GM21717 (cell line): Measurements from ENCODE around the gene PBLD.
"Not testable (repeated sequence)": the region's sequence is repeated elsewhere in the genome, so short reads cannot be mapped to it uniquely, and the experiment has no call there.

Source experiments
- ATAC-seq: cut with Tn5 transposase; IDR thresholded peaks from one replicate; pipeline ENCODE4 v1.9.1; 2021; ENCODE audit warnings: mild to moderate bottlenecking, moderate library complexity; ENCODE audit not compliant: unreplicated experiment

The PBLD gene

DNA sequence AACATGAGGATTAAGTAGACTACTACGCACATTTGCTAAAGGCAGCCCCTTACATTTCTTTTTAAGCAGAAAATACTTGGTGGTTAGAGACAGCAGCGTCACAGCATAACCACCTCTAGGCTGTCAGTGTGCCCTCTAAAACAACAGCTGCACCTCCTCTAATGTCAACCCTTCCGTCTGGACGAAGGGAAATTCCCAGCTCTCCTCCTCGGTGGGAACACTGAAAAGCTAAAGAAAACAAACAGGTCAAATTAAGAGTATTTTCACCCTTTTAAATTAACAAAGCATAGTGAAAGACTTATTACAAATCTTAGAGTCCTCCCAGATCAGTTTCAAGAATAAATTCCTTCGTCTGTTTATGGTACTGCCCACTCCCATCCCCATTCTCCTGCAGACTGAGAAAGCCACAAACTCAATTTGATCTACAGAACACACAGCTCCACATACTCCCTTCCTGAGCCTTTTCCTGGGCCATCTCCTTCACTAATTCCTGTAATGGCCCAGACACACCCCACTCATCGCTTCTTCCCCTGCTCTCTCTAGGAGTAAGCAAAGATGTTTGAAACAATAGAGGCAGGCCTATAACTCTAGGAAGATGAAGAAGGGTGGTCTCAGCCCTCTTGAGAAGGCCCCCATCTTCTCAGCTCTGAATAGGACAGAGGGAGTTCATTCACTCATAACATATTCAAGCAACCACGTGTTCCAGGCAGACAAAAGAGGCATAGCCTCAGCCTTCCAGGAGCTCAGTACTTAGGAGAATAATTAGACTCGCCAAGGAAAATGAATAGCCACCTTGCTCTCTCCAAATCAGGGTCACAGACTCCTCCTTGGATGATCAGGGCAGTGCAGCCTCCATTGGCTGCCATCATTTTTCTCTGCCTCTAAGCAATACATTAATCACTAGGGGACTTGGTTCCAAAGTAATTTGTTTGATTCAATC lies 48.4 kb downstream of the PBLD start:
- no peak for ATAC-seq

DNA sequence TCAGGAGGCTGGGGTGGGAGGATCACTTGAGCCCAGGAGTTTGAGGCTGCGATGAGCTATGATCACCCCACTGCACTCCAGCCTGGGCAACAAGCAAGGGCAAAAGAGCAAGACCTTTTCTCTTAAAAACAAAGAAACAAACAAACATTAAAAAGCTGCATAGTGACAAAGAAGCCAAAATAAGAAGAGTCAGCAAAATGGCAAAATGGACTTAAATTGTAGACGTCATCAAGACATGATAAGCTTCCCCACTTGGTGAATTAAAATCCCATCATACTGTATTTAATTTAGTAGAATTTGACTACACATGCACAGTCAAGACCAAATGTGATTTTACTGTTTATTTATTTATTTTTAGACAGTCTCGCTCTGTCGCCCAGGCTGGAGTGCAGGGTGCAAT lies 52.0 kb downstream of the PBLD start:
- ATAC-seq, result no peak

DNA sequence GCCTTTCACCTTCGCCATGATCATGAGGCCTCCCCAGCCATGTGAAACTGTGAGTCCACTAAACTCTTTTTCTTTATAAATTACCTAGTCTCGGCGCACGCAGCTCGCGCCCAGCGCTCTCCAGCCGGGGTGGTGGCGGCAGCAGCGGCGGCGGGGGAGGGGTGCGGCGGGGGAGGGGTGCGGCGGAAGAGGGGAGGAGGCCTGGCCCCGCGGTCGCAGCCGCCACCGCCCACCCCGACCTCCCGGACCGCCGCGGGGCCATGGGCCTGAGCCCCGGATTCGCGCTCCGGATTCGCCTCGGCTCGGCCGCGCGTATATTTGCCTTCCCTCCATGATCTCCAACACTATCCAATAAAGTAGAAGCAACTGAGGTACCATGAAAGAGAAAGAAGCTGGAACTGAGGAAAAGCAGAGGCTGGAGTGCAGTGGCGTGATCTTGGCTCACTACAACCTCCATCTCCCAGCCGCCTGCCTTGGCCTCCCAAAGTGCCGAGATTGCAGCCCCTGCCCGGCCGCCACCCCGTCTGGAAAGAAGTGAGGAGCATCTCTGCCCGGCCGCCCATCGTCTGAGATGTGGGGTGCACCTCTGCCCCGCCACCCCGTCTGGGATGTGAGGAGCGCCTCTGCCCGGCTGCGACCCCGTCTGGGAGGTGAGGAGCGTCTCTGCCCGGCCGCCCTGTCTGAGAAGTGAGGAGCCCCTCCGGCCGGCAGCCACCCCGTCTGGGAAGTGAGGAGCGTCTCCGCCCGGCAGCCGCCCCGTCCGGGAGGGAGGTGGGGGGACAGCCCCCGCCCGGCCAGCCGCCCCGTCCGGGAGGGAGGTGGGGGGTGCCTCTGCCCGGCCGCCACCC lies 53.6 kb downstream of the PBLD start:
- not testable (repeated sequence) for ATAC-seq

GRCh38 chr10:68277814-68278213 lies 54.9 kb downstream of the PBLD start:
- ATAC-seq, result not testable (repeated sequence)

GRCh38 chr10:68276224-68276623 lies 56.5 kb downstream of the PBLD start:
- ATAC-seq, result no peak

- no peak for ATAC-seq
Observed at GRCh38 chr10:68275600-68276126, 57.1 kb downstream of the PBLD start.

DNA sequence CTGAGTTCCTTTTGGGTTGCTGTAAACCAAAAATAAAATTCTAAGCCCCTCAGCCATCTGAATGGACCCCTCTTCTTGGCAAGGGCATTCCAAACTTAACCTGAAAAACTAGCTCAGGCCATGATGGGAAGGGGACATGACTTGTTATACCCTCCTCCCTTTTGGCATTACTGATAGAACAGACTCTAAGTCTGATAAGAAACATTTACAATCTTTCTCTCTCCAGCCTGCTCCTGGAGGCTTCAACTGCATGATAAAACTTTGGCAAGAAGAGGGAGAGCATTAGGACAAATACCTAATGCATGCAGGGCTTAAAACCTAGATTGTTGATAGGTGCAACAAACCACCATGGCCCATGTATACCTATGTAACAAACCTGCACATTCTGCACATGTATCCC lies 59.9 kb downstream of the PBLD start:
- ATAC-seq, result no peak

GRCh38 chr10:68271196-68271882 lies 61.4 kb downstream of the PBLD start:
- no peak for ATAC-seq

DNA sequence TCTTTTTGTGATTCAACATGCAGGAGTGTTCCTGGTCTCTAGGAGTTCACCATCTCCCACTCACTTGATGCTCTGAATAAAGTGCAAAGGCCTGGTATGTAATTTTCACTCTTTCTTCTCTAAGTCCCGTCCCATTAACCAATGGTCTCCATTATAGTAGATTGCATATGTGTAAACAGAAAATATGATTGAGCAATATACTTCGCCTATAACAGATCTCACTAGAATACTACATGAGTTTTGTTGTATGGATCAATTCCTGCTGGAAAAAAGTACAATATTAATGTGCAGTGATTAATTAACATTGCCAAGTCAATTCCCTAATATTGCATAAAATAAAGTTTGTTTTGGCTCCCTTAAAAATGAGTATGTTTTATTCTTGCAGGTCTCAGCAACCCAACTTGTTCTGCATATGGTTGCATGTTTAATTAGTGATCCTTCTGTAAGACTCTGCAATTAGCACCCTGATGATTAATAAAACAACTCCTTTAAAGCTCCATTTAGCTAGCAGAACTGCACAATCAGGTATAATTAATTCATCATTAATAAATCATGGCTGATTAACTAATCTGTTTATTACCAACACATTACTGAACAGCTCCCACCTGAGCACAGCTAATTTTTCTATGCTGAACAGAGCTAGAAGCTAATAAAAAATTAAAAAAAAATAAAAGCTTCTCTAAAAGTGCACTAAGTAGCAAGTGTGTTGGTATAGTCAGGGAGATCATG lies 63.0 kb downstream of the PBLD start:
- no peak for ATAC-seq

GRCh38 chr10:68261132-68261856 lies 71.4 kb downstream of the PBLD start:
- no peak for ATAC-seq

DNA sequence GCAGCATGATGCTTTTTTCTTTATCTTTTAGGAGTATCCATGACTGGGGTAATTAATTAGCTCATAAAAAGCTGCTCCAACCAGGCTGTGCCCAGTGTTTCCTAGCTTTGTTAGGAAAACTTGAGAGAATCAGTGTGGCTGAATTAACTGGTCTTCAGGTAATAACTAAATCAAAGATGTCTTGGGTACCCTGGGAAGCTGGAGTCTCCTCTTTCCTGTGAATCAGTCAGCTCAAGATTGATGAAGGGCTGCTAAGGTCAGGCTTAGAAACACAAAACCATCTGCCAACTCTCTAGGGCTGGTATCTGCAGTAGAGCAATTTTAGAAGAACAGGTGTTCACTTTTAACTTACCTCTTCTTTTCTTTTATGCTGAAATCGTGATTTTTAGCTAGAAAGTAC lies 79.4 kb downstream of the PBLD start:
- ATAC-seq, result no peak

GRCh38 chr10:68251625-68252495 lies 80.9 kb downstream of the PBLD start:
- ATAC-seq, result no peak

- no peak for ATAC-seq
Observed at GRCh38 chr10:68251151-68251550, 81.6 kb downstream of the PBLD start.

DNA sequence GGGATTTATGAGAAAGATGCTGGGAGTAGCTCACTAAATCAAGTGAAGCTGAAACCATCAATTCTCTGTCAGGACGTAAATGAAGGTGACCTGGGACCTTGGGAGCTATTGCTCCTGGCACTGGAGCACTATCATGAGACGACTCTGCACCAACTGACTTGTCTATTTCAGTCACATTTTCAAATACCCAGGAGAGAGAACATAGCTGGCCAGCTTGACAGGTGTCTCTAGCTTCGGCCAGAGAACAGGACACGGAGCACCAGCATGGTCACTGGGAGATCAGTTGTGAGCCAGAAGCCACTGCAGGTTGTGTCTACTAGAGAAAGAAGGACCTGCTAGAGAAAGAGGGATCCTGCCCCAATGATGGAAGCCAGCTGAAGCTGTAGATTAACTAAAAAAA lies 83.4 kb downstream of the PBLD start:
- ATAC-seq, result no peak

DNA sequence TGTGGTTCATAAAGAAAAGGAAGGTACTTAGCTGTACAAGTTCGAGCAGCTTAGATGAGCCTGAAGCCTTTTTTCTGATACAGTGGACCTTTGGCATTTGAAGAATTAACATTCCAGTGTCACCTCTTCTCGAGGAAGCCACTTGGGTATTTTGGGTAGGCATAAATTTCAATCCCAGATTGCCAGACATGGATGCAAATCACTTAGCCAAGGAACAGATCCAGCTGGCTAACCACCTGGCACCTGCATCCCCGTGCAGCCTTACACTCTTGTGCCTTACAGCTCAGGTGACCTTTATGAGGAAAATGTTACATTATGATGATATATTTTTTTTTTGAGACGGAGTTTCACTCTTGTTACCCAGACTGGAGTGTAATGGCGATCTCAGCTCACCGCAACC lies 84.8 kb downstream of the PBLD start:
- no peak for ATAC-seq

DNA sequence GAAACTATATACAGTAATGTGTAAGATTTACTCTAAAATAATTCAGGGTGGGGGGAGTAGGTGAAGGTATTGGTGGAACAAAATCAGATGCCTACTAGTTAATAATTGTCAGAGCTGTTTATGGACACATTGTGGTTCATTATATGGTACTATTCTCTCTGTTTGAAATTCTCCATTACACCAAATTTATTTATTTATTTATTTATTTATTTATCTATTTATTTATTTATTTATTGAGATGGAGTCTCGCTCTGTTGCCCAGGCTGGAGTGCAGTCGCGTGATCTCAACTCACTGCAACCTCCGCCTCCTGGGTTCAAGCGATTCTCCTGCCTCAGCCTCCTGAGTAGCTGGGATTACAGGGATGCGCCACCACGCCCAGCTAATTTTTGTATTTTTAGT lies 86.3 kb downstream of the PBLD start:
- not testable (repeated sequence) for ATAC-seq

- no peak for ATAC-seq
Observed at GRCh38 chr10:68242051-68242450, 90.7 kb downstream of the PBLD start.

GRCh38 chr10:68239596-68240150 lies 93.1 kb downstream of the PBLD start:
- no peak for ATAC-seq
